BJ (cell line): ENCODE data around the gene COL23A1. TPM values are rescaled to one million over a fixed set of nuclear protein-coding genes. Genes with fewer than 3 reads are reported as not detected.

ENCODE experiments used
- CTCF ChIA-PET: fragments of 350-600 bp; formaldehyde crosslinking; extraction: SDS; loops from one replicate; lab custom pipeline; 2021; ENCODE audit warnings: antibody characterized with exemption, inconsistent platforms; lab: Yijun Ruan, JAX
- POLR2A ChIA-PET: fragments of 300-600 bp; sonication (Branson Sonifier 250); formaldehyde crosslinking; extraction: SDS; loops from one replicate; lab custom pipeline; 2021; ENCODE audit warnings: antibody characterized with exemption; lab: Charles Lee
- DNase-seq: peaks from one replicate; pipeline ENCODE4 v3.0.0-alpha.2; 2011; ENCODE audit warnings: low read depth
- H3K27me3 ChIP-seq: 2 replicates; pipeline ENCODE4 v1.6.0; 2011; ENCODE audit warnings: low read length; ENCODE audit not compliant: control insufficient read depth, insufficient read depth
- H3K36me3 ChIP-seq: 2 replicates; pipeline ENCODE4 v1.5.1; 2011; ENCODE audit warnings: low read length; ENCODE audit not compliant: control insufficient read depth, insufficient read depth
- H3K4me3 ChIP-seq: 2 replicates; pipeline ENCODE4 v1.5.1; 2011; ENCODE audit warnings: low read depth, mild to moderate bottlenecking, control low read depth, low read length
- polyA plus RNA-seq: library from polyadenylated mRNA; depleted of rRNA; stranded (reverse); fragments of >200 nt; gene quantifications from 2 replicates; pipeline ENCODE4 v1.2.3, GENCODE V29; 2011
- TF ChIP-seq, protein P1 (sequence below): IDR thresholded peaks from 2 replicates; pipeline ENCODE4 v1.5.1; 2011; ENCODE audit warnings: low read depth, mild to moderate bottlenecking, control low read depth, inconsistent platforms, low read length, moderate library complexity; ENCODE audit not compliant: insufficient read depth

COL23A1 gene
- polyA plus RNA-seq, 1 experiment, result not detected

DNA sequence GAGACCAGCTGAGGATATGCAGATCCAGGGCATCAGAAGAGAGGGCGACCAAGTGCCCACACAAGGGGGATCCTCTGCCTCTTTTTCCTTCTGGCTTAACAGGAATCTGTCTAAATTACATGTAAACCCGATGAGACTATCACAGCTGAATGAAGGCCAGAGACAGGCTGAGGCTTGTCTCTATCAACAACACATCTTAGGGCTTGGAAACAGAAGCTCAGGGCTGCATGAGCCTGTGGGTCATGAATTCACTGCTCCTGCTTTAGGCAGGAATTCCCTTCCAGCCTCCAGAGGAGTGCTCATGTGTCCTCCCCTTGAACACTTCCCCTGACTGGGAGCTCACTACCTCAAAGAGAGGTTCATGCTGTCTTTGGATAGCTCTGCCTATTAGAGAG is 251.4 kb downstream of the COL23A1 start:
- Histone ChIP-seq H3K27me3 (no peaks in the 10 kb centered on the region), H3K36me3 (no peaks in the 10 kb centered on the region), H3K4me3 (no peak overlapping the region)
- ChIA-PET POLR2A (no interaction called here), CTCF (no interaction called here)
- DNase-seq, result no peak
- TF ChIP-seq, protein P1, sequence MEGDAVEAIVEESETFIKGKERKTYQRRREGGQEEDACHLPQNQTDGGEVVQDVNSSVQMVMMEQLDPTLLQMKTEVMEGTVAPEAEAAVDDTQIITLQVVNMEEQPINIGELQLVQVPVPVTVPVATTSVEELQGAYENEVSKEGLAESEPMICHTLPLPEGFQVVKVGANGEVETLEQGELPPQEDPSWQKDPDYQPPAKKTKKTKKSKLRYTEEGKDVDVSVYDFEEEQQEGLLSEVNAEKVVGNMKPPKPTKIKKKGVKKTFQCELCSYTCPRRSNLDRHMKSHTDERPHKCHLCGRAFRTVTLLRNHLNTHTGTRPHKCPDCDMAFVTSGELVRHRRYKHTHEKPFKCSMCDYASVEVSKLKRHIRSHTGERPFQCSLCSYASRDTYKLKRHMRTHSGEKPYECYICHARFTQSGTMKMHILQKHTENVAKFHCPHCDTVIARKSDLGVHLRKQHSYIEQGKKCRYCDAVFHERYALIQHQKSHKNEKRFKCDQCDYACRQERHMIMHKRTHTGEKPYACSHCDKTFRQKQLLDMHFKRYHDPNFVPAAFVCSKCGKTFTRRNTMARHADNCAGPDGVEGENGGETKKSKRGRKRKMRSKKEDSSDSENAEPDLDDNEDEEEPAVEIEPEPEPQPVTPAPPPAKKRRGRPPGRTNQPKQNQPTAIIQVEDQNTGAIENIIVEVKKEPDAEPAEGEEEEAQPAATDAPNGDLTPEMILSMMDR, result no peak

DNA sequence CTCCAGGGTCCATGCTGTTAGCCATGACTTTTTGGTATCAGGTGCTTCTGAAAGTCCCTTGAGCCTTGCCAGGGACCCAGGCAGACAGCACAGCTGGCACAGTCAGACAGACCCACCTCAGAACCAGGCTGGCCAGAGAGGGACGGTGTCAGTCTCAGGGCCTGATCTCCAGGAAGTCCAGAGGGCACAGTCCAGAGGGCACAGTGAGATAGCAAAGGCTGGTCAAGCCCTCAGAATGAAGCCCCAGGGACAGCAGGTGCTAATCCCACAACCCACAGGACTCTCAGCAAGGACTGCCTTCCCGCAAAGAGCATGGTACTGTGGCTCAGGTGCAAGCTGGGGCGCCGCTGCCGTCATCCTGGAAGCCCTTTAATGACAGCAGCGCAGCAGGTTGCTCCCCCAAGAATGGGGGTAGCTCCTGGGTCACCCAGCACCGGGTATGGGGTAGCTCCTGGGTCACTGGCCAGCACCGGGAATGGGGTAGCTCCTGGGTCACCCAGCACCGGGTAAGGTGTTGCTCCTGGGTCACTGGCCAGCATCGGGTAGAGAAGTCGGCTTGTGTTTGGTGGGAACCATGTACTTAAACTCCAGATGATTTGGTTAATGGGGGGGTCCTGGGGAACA is 252.0 kb downstream of the COL23A1 start:
- Histone ChIP-seq H3K4me3 (no peak overlapping the region), H3K27me3 (no peaks in the 10 kb centered on the region), H3K36me3 (no peaks in the 10 kb centered on the region)
- TF ChIP-seq, protein P1, result no peak
- DNase-seq, result no peak
- ChIA-PET CTCF (no interaction called here), POLR2A (no interaction called here)

DNA sequence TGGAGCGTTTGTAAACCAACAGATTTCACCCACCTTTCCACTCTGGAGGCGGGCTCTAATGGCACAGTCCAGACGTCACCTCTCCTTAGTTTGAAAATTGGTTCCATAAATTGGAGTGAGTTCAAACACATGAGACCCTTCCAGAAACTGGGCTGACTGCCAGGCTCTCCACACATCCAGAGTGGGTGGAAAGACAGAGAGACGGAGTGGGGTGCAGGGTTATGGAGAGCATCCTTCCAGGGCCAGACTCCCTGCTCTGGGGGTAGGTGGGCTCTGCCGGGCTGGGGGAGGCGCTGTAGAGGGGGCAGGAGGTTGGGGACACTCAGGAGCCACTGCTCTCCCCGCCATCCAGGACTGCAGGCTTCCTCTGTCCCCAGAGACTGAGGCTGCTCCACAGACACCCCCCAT is 252.9 kb downstream of the COL23A1 start:
- H3K27me3 ChIP-seq, result no peaks in the 10 kb centered on the region
- no peak for DNase-seq
- no peaks in the 10 kb centered on the region for H3K36me3 ChIP-seq
- no peak overlapping the region for H3K4me3 ChIP-seq
- ChIA-PET POLR2A (no interaction called here), CTCF (no interaction called here)
- TF ChIP-seq, protein P1, result no peak

DNA sequence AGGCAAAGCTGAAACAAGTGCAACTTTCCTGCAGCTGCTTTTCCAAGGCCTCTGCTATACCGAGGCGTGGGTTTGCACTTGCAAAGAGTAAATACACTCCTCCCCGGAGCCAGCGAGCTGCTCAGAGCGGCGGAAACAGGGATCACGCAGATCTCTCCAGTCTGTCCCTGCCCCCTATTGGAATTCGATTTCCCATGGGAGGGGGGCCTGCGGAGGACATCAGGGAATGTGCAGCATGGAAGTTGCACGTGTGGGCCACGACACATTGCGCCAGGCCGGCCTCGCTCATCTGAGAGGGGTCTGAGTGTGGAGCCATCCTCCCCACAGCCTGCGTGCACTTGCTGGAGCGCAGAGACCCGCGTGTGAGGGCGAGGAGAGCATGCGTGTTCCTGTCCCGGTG is 253.3 kb downstream of the COL23A1 start:
- no peak for DNase-seq
- Histone ChIP-seq H3K4me3 (no peak overlapping the region), H3K36me3 (no peaks in the 10 kb centered on the region), H3K27me3 (no peaks in the 10 kb centered on the region)
- CTCF ChIA-PET, result no interaction called here
- TF ChIP-seq, protein P1, result no peak
- POLR2A ChIA-PET, result no interaction called here

DNA sequence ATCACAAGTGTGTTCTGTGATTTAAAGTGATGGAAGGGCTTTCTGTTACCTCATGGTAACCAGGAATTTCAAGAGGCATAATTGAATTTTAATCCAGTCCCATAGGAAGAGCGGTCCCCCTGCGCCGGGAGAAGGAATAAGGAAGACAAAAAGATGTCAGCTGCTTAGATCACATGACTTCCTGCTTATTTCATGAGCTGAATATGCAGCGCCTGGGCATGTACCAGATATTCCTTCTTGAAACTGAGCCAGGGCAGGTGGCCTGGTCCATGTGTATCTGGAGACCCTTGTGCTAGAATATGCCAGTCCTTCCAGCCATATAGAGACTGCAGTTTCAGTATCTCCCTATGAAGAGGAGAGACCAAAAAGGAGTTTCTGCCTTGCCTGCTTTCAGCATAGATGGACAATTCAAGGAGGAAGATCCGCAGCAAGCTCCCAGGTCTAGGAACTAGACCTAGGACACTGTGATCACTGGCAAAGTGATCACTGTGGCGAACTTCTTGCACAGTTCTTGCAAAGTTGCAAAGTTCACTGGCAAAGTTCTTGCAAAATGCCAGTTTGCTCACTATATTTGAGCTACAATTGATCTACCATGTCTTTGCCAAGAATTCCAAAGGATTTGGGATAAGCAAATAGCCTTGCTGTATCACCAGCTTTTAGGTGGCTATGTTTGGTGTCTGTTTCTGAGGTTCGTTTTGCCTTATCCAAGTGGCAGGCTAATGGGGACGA is 254.7 kb downstream of the COL23A1 start:
- ChIA-PET POLR2A (no interaction called here), CTCF (no interaction called here)
- no peak for DNase-seq
- no peaks in the 10 kb centered on the region for H3K36me3 ChIP-seq
- TF ChIP-seq, protein P1, result no peak
- H3K4me3 ChIP-seq, result no peak overlapping the region
- H3K27me3 ChIP-seq, result no peaks in the 10 kb centered on the region
